GM19238 (cell line): Measurements from ENCODE around the gene NEK1.
A peak's percentile ranks its signal among the peaks of the same experiment; 100 is the strongest.

Source experiments
- DNase-seq: peaks from one replicate; pipeline ENCODE4 v3.0.0; 2011; ENCODE audit warnings: low spot score; ENCODE audit not compliant: insufficient read length

The NEK1 gene, protein sequence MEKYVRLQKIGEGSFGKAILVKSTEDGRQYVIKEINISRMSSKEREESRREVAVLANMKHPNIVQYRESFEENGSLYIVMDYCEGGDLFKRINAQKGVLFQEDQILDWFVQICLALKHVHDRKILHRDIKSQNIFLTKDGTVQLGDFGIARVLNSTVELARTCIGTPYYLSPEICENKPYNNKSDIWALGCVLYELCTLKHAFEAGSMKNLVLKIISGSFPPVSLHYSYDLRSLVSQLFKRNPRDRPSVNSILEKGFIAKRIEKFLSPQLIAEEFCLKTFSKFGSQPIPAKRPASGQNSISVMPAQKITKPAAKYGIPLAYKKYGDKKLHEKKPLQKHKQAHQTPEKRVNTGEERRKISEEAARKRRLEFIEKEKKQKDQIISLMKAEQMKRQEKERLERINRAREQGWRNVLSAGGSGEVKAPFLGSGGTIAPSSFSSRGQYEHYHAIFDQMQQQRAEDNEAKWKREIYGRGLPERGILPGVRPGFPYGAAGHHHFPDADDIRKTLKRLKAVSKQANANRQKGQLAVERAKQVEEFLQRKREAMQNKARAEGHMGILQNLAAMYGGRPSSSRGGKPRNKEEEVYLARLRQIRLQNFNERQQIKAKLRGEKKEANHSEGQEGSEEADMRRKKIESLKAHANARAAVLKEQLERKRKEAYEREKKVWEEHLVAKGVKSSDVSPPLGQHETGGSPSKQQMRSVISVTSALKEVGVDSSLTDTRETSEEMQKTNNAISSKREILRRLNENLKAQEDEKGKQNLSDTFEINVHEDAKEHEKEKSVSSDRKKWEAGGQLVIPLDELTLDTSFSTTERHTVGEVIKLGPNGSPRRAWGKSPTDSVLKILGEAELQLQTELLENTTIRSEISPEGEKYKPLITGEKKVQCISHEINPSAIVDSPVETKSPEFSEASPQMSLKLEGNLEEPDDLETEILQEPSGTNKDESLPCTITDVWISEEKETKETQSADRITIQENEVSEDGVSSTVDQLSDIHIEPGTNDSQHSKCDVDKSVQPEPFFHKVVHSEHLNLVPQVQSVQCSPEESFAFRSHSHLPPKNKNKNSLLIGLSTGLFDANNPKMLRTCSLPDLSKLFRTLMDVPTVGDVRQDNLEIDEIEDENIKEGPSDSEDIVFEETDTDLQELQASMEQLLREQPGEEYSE (N-terminal part only)

DNA sequence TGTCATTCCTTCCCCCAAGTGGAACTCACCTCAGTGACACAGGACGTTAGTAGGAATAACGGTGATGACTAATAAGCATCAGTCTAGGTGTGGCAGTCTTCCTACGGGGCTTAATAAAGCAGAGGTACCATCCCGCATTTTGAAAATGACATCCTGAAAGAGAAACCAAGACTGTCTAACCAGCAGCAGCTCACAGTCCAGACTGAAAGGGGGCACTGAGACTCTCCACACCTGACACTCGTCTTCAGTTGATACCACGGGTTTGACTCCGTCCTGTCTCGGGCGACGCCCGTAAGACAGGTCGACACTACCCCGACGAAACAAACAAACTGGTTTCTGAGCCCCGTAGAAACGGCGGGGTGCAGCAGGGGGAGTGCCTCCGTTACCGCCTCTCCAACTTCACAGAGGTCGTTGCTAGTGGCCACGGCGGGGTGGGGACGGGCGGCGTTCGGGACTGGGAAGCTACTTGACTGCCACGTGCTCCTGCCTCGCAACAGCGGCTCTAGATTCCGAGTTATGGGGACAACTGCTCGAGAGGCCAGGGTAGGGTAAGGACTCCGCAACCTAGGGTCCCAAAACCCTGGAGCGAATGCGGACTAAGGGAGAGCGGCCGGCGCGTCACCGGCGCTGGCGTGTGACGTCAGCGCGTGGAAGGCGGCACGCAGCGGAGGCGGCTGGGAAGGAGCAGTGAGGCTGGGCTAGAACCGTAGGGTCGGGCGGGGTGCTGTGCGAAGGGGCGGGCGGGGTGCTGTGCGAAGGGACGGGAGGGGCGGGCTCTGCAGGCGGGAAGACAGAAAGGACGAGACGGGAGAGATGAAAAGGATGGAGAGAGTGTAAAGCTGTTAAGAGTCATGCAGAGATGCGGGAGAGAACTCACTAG lies at the start of gene NEK1:
Gene NEK1, minus strand, starts transcription at position 593 of the 880 bp plus-strand sequence. CDS start 9,953 bp downstream, outside the sequence.
- peak; percentile 72 for DNase-seq

DNA sequence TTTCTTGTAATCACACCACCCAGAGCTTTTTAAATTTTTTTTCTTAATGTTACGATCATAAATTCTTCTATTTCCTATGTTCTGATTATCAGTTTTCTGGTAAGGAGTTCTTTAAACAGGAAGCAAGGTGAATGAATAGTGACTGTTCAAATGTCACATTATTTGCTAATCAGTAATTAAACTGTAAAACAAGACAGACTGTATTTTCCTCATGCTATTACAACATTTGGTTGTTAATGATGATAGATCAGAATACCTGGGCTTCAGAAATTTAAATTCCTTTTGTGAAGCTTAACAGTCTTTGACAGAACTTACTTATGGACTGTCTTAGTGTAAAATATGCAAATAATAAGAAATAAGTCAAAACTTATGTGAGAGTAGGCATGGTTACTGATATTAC lies 49.4 kb upstream of the NEK1 start:
- DNase-seq = no peak

DNA sequence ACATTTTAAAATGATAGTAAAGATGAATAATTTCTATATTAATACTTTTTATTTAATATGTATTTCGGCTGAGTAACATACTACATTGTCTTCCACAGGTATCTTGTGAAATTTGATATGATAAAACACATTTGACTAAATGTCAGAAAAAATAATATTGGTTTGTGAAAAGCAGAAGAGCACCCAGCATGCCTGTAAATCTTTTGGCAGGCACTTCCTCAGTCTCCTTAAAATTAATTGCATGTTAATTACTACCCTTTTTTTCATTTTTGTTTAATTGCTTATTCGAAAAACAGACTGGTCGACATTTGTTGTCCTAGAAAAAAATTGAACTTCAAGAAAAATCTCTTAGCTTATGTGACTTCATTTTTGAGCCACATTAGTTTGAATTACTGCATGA lies 48.5 kb upstream of the NEK1 start:
- DNase-seq = no peak

DNA sequence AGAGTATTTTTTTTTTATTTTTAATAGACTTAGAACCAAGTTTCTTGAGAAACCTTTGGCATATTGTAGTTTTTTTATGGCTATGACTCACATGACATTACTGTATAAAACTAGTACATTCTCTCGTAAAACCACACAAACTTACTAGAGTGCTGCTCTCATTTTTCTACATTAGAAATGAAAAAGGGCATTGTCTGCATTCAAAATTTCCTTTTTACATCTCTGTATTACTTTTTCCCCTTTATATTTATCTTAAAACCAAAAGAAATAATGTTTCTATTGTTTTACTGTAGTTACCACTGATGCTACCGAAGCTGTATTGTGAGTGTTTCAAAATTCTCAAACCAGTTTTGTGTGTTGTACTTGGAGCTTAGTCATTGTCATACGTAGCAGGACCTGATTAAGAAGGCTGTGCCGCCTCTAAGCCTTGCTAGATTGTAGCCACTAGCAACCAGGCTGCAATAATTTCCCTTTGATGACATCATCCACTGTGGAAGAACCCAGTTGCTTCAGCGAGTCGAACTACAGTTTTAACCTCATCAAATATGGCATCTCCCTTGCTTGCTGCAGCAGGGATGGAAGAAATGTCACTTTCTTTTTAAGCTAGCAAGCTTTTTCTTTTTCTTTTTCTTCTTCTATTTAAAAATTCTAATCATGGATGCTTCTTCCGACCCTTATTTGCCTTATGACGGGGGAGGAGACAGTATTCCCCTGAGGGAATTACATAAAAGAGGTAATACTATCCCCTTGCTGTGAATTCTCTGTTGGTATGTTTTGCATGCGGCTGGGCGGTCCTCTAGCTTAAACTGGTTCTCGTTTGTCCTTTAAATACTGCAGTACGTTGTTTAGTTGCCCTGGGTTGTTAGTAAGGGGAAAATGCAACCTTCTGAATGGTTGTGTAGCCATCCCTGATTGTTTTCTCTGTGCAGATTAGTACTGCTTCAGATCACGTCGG lies 47.6 kb upstream of the NEK1 start:
- DNase-seq = peak; percentile 28

DNA sequence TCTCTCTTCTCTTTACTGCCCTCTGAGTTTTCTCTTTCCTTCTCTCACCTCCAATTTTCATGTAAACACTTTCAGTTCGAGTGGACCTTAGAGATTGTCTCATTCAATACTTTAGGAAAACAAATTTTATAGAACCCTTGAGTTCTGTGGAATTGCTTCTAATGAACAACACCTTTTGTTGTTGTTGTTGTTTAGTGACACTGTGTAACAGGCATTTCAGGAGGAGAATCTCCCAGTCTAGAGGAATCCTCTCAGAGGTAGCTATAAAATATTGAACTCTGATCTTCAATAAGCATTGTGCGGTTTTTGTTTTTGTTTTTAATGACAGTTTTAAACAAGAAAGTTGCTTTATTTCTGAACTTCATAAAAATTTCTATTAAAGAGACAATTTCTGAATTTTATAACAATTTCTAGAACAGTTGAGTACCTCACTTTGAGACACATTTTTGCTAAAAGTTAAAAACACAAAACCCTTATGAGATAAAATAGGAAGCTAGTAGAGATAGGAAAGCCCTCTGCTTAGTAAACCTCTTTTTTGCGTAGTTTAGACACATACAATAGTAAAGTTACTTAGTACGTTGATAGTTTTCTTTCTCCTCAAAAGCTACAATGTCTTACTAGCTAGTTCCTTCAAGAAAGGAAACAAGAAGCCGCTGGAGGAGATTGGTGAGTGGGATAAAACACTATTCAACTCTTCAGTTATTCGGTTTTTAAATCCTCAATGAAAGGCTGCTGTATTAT lies 46.8 kb upstream of the NEK1 start:
- no peak for DNase-seq

DNA sequence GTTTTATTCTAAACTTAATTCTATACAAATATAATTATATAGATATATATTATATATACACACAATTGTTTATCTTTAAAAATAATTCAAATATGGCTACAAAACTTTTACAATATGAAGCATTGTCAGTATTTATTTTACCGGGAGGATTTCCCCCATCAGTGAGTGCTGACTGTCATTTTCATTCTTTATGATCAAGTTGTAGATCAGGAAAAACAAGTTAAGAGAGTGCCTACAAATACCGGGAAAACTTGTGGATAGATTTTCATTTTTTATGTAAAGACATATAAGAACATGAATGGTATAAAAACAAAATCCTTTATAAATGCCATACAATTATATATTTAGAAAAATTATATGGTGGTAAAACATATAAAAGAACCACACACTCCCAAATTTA lies 45.8 kb upstream of the NEK1 start:
- no peak for DNase-seq

DNA sequence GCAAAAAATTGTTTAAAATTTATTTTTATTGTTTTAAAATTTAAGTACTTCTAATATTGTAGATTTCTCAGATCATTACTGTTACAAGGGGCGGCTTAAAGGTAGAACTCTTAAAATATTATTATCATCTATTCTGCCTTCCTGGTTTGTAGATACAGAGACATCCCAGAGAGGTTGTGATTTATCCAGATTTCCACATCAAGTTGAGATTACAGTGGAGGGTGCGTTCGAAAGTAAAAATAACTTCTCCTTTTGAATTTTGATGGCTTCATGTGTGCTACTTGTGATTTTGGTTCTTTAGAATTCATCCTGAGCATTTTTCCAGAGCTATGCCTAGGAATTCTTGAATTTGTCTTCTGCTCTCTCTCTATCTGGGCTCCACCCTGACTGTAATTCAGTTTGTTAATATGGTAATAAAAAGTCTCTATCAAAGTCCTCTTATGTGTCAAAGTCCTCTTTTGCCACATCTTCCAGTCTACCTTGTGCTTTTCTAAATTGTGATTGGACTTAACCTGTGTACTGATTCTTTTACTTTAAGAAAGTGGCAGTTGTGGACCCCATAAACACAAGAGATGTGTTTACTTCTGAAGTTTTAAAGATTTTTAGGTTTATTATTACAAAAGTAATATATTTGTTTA lies 45.2 kb upstream of the NEK1 start:
- DNase-seq = no peak

DNA sequence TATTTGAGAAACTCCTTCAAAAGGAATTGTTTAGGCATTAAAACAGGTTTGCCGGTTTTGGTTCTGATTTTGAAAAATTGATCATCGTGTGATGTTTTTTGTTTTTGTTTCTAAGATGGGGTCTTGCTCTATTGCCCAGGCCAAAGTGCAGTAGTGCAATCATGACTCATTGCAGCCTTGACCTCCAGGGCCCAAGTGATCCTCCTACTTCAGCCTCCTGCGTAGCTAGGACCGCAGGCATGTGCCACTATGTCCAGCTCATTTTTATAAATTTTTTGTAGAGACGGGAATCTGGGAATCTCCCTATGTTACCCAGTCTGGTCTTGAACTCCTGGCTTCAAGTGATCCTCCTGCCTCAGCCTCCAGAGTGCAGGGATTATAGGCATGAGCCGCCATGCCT lies 43.0 kb upstream of the NEK1 start:
- DNase-seq = no peak

DNA sequence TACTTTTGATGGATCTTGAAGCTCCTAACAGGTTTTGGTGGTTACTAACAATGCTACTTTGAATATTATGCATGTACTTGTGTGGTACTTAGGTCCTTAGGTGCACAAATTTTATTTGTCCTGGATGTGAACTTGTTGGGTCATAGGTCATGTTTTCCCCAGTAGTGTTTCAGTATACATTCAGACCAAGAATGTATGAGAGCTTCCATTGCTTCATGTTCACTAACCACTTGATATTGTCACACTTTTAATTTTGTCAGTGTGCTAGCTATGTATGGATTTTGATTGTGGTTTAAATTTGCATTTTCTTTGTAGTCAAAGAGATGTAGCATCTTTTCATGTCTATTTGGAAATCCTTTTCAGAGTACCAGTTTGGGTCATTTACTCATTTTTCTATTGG lies 40.2 kb upstream of the NEK1 start:
- no peak for DNase-seq

DNA sequence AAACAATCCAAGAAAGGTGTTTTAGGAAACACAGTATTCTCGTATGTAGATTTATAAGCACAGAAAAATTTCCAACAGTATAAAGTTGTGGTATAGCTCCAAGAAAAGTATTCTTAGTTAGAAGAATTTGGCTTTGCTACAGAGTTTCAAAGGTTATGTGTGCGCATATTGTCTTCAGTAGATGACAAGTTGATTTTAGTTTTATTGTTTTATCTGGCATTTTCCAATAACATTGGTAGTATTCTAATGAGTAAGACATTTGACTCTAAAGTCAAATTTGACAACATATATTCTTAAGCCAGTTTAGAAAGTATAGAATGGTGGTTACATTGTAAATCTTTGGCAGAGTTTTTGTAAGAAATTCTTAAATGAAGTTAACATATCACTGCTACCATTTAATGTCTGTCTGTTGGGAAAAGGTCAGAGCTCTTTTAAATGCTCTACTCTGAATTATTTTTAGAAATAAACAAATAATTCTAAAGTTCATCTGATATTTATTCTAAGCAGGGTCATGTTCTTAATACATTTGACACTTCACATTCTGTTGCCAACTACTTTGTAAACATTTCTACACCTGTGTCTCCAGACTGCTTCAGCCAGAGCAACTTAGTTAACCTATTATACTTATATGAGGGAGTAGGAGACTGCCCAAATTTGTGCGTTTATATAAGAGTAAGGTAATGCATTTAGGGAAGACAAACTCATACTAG lies 38.0 kb upstream of the NEK1 start:
- DNase-seq = no peak

DNA sequence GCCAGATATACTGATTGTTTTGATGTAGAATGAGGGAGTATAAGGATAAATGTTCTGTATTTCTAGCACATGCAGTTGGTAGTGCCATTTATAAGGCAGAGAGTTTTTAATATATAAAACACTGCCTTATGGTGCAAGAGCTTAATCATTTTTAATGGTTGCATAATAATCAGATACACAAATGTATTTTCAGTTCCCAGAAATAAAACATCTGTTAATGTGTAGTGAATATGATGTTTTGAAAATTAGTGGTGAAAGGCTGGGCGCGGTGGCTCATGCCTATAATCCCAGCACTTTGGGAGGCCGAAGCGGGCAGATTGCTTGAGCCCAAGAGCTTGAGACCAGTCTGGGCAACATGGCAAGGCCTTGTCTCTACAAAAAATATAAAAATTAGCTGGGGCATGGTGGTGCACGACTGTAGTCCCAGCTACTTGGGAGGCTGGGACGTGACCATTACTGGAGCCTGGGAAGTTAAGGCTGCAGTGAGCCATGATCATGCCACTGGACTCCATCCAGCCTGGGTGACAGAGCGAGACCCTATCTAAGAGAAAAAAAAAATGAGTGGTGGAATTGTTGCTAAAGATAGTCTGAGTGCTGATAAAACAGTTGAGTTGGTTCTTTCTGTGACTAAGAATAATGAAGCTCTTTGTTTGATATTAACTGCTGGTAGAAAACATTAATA lies 37.3 kb upstream of the NEK1 start:
- DNase-seq = no peak

DNA sequence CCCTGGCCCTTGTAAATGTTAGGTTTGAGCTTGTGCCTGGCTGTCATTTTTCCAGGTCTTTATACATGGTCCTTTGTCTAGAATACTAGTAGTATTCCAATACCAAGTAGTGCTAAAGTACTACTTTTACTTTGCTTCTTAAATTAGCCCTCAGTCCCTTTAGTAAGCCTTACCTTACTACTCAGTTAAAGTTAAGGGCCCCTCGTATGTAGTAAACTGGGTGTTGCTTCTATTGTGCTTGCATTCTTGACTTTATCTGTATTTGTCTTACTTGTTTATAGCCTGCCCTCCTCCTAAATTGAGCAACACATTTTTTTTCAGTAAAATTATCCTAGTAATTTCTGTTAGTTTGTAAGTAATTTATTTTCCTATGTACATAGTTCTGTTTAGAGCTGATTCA lies 33.2 kb upstream of the NEK1 start:
- no peak for DNase-seq

DNA sequence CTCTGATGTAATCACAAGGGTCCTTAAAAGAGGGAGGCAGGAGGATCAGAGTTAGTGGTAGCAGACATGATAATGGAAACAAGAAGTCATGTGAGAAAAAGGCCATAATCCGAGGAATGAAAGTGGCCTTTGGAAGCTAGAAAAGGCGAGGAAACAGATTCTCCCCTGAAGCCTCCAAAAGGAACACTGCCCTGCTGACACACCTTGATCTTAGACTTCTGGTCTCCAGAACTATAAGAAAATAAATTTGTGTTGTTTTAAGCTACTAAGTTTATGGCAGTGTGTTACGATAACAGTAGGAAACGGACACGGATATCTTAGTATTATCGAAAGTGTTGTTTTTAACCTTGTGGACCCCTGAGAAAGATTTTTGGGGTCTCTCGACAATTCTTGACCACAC lies 32.4 kb upstream of the NEK1 start:
- DNase-seq = no peak

DNA sequence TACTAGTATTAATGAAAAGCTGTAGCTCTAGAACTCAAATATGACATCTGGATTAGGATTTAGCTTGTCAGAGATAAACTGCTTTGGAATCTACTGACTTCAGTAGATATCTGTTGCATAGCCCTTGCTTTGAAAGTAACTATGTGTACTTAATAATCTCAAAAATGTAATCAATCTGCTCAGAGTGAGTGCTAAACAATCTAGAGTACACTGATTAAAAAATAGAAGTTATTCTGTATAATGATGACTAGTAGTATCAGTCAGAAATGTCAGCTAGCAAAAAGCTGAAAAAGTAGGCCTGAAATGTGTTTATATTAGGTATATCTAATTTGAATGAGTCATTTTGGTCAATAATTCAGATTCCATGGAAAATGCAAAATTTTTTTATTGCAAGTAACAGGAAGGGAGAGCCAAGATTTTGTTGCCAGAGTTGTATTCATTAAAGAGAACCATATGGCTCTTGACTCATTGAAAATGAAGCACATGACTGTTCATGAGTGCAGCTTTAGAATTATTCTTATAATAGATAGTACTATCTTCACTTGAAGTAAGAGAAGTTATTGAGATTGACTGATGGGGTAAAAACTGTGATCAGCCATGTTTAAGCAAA lies 28.0 kb upstream of the NEK1 start:
- no peak for DNase-seq

DNA sequence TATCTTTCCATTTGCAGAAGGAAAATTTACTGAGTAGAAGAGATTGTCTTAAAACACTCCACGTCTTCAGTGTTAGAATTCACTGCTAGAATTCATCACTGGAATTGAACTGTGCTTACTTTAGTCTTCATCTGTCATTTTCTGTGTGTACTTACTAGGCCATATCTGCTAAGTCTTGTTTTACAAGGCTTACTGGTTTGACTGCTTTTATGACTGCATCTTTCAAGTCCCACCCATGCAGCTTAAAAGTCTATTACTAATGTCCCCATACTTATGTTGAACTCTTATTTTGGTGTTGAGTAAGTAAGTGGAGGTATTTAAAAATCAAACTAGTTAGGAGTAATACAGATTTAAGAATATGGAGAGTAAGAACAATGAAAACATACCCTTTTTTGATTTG lies 22.6 kb upstream of the NEK1 start:
- DNase-seq = no peak

DNA sequence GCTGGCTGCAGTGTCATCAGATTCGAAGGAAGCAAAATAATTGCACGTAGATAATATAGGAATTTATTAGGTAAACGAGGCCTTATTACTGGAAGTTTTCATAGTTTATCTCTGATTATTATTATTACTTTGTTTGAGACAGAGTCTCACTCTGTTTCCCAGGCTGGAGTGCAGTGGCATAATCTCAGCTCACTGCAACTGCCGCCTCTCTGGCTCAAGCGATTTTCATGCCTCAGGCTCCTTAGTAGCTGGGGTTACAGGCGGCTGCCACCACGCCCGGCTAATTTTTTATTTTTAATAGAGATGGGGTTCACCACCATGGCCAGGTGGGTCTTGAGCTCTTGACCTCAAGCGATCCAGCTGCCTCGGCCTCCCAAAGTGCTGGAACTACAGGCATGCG lies 20.5 kb upstream of the NEK1 start:
- DNase-seq = no peak

DNA sequence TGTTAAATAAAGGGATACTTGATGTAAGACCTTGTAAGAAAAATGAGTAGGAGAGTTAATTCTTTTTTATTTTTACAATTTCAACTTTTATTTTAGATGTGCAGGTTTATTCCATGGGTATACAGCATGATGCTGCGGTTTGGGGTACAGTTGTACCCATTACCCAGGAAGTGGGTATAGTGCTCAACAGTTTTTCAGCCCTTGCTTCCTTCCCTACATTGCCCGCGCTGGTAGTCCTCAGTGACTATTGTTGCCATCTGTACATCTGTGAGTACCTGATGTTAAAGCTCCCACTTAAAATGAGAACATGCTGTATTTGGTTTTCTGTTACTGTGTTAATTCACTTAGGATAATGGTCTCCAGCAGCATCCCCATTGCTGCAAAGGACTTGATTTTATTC lies 17.7 kb upstream of the NEK1 start:
- DNase-seq = no peak
